ENCODE results near the gene MAN1A2.
"Not testable (repeated sequence)": the region's sequence is repeated elsewhere in the genome, so short reads cannot be mapped to it uniquely, and the experiment has no call there.

Gene MAN1A2

DNA sequence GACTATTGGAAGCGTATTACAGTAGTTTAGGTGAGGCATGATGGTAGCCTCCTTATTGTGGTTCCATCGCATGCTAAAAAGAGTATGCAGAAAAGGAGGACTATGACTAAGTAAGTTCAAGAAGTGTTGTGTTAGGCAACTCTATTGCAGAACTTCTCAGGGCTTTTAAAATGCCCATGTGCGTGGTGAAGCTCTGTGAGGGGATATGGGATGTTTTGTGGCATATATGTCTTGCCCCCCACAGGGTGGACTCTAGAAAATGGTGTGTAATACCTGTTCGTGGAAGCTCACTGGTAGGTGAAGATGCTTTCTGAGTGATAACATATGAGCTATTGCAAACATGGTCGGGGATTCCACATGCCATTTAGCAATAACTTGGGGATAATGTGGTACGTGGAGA lies 31.7 kb downstream of the MAN1A2 start:
- no peak for DNase-seq (ENCODE audit: low spot score)

DNA sequence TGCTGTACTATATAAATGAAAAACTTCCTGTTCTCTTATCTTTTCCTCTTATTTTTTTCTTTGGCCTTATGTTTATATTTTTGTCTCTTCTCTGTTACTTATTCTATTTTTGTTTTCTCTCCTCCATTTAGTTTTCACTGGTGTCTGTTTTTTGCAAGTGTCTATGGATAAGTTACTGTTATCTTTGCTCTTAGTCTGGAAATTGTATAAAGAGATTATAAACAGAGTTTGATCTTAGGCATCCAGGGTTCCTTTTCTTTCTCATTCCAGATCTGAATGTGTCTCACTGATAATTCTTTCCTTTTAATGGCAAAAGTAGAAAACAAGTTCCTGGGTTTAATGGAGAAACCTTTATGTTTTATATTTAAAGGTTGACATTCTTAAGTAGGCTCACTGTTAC lies 34.5 kb downstream of the MAN1A2 start:
- DNase-seq (ENCODE audit: low spot score) = no peak

GRCh38 chr1:117403597-117403996 lies 36.3 kb downstream of the MAN1A2 start:
- no peak for DNase-seq (ENCODE audit: low spot score)

DNA sequence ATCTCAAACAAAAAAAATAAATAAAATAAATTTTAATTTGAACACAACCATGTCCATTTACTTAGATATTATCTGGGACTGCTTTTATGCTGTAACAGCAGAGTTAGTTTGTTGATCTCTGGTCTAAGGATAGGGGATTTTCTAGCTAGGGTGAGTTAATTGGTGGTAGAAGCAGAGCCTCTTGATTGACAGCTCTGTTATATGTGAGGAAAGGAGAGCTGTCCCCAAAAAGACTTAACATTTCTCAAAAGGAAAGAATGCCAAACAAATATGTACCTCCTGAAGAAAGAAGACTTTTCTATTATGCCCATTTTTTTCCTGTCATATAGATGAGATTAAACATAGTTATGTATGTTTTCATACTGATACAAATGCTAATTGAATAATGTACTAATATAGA lies 37.8 kb downstream of the MAN1A2 start:
- DNase-seq (ENCODE audit: low spot score) = no peak

GRCh38 chr1:117412472-117412871 lies 45.2 kb downstream of the MAN1A2 start:
- DNase-seq (ENCODE audit: low spot score) = no peak

DNA sequence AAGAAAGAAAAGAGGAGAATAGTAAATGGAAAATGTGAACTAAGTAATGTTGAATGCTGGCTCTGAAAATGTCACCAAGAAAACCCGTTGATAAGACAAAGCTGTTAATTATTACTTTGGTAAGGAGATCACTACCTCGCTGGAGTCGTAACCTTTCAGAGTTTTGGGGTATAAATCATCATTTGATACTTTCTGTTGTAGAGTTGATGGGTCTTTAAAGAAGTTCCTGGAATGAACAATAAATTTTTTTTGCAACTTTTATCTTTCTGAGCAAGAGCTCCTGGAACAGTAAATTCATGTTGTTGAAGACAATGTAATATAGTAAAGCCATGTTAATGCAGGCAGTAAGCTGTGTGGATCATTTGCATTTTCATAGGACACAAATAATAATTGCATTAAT lies 46.2 kb downstream of the MAN1A2 start:
- no peak for DNase-seq (ENCODE audit: low spot score)

GRCh38 chr1:117414943-117415342 lies 47.7 kb downstream of the MAN1A2 start:
- no peak for DNase-seq (ENCODE audit: low spot score)

DNA sequence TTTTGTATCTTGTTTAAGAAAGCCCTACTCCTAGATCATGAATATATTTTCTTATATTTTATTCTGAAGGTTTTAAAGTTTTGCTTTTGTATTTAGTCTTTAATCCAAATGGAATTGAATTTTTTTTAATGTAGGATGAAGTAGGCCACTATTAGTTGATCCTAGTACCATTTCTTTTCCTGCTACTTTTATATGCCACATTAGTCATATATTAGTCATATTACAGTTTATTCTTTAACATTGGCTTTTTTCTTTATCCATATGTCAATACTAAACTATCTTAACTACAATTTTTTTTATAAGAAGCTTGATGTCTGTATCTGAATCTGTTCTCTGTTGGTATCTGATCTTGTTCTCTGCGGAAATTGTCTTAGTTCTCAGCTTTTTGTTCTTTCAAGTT lies 48.8 kb downstream of the MAN1A2 start:
- no peak for DNase-seq (ENCODE audit: low spot score)

GRCh38 chr1:117416546-117417125 lies 49.4 kb downstream of the MAN1A2 start:
- DNase-seq (ENCODE audit: low spot score) = no peak

GRCh38 chr1:117425050-117425734 lies 57.9 kb downstream of the MAN1A2 start:
- no peak for DNase-seq (ENCODE audit: low spot score)

- no peak for DNase-seq (ENCODE audit: low spot score)
Measured at GRCh38 chr1:117427297-117427696, 60.0 kb downstream of the MAN1A2 start.

GRCh38 chr1:117433943-117434342 lies 66.7 kb downstream of the MAN1A2 start:
- no peak for DNase-seq (ENCODE audit: low spot score)

- no peak for DNase-seq (ENCODE audit: low spot score)
Measured at GRCh38 chr1:117436513-117436912, 69.3 kb downstream of the MAN1A2 start.

GRCh38 chr1:117447661-117448060 lies 80.4 kb downstream of the MAN1A2 start:
- no peak for DNase-seq (ENCODE audit: low spot score)

- no peak for DNase-seq (ENCODE audit: low spot score)
Measured at GRCh38 chr1:117452216-117452615, 85.0 kb downstream of the MAN1A2 start.

DNA sequence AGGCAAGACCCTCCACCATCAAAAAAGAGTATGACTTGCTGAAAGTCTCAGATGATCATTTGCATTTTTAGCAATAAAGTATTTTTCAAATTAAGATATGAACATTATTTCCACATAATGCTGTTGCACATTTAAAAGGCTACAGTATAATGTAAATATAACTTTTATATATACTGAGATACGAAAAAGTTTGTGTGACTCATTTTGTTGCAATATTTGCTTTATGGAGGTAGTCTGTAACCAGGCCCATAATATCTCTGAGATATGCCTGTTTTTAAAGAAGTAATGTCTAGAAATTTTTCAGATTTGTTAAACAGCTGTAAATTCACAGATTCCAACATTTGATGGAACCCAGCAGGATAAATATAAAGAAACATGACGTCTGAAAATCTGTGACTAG lies 86.7 kb downstream of the MAN1A2 start:
- no peak for DNase-seq (ENCODE audit: low spot score)

DNA sequence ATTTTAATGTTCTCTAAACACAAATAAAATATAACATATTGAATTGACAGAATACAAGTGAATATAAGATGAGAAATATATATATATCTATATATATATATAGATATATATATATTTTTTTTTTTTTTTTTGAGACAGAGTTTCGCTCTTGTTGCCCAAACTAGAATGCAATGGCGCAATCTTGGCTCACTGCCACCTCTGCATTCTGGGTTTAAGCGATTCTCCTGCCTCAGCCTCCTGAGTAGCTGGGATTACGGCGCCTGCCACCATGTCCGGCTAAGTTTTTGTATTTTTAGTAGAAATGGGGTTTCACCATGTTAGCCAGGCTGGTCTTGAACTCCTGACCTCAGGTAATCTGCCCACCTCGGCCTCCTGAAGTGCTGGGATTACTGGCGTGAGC lies 91.2 kb downstream of the MAN1A2 start:
- DNase-seq (ENCODE audit: low spot score) = not testable (repeated sequence)

- DNase-seq (ENCODE audit: low spot score) = no peak
Measured at GRCh38 chr1:117466761-117467160, 99.5 kb downstream of the MAN1A2 start.

GRCh38 chr1:117467336-117467735 lies 100.1 kb downstream of the MAN1A2 start:
- no peak for DNase-seq (ENCODE audit: low spot score)

DNA sequence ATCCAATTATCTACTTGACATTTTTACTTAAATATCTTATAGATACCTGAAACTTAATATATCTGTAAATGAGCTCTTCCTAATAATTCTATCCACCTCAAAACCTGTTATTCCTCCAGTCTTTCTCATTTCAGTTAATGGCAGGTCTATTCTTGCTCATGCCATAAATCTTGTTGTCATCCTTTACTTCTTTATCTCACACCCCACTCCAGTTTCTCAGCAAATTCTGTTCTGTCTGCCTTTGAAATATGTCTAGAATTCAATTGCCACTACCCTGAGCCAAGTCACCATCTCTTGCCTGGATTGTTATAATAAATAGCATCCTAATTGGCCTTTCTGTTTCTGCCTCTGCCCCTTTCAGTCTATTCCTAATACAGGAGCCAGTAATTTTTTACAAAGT lies 105.8 kb downstream of the MAN1A2 start:
- DNase-seq (ENCODE audit: low spot score) = no peak

- DNase-seq (ENCODE audit: low spot score) = not testable (repeated sequence)
Measured at GRCh38 chr1:117475495-117475894, 108.2 kb downstream of the MAN1A2 start.

- no peak for DNase-seq (ENCODE audit: low spot score)
Measured at GRCh38 chr1:117479086-117479485, 111.8 kb downstream of the MAN1A2 start.

- DNase-seq (ENCODE audit: low spot score) = no peak
Measured at GRCh38 chr1:117481410-117481809, 114.2 kb downstream of the MAN1A2 start.

DNA sequence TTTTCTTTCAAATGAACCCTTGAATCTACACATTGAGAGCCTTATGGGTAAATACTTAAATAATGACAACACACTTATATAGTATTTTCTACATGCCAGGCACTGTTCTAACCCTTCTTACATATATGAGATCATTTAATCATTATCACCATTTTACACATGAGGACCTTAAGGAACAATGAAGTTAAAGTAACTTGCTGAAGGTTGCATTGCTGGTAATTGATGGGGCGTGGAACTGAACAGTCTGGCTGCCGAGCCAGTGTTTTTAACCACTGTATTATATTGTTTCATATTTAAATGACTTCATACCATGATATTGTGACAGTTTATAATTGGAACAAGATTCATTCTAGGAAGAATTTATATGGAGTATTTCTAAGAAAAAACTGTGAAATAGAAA lies 126.7 kb downstream of the MAN1A2 start:
- DNase-seq (ENCODE audit: low spot score) = no peak
